Activated T-cell treated with anti-CD3 and anti-CD28 coated beads, Interleukin-2, amount 50 U/mL, for 24 hours (primary cell): ENCODE measurements around the gene CCDC88B.

Experiments
- DNase-seq: peaks from one replicate; pipeline ENCODE4 v3.0.0-alpha.2; 2020
- H3K27ac Mint-ChIP-seq: 2 replicates; pipeline ENCODE4 v1.8.0; 2020; ENCODE audit warnings: mild to moderate bottlenecking, mixed read lengths
- H3K27me3 Mint-ChIP-seq: 2 replicates; pipeline ENCODE4 v1.8.0; 2020; ENCODE audit warnings: mixed read lengths
- H3K36me3 Mint-ChIP-seq: 2 replicates; pipeline ENCODE4 v1.8.0; 2020; ENCODE audit warnings: low read depth, mixed read lengths
- H3K4me1 Mint-ChIP-seq: 2 replicates; pipeline ENCODE4 v1.8.0; 2020; ENCODE audit warnings: low read depth, mixed read lengths
- H3K4me3 Mint-ChIP-seq: 2 replicates; pipeline ENCODE4 v1.8.0; 2020; ENCODE audit warnings: mild to moderate bottlenecking, moderate library complexity, mixed read lengths
- H3K9me3 Mint-ChIP-seq: 2 replicates; pipeline ENCODE4 v1.8.0; 2020; ENCODE audit warnings: mixed read lengths

The CCDC88B gene

DNA sequence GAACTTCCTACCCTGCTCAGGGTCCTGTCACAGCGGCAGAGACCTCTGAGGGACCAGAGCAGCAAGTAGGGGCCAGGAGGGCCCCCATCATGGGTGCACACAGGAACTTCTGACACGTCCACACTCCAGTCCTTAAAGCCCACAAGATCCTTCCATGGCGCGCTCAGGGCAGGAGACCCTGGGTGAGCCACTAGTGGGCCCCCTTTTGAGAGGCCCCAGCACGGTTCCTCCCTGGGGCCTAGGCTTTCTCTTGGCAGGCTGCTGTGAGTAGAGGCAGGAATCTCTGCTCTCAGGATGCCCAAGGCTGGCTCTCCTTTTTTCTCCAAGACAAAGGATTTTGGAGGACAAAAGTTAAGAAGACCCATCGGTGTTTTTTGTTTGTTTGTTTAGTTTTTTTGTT, 41.3 kb downstream of the CCDC88B start:
- H3K27ac Mint-ChIP-seq: no peak overlapping the region
- peaks cover 9% of the 10 kb centered on the region for H3K4me1 Mint-ChIP-seq
- no peaks in the 10 kb centered on the region for H3K36me3 Mint-ChIP-seq
- DNase-seq: no peak
- no peak overlapping the region for H3K4me3 Mint-ChIP-seq
- H3K9me3 Mint-ChIP-seq: no peaks in the 10 kb centered on the region
- H3K27me3 Mint-ChIP-seq: no peaks in the 10 kb centered on the region

DNA sequence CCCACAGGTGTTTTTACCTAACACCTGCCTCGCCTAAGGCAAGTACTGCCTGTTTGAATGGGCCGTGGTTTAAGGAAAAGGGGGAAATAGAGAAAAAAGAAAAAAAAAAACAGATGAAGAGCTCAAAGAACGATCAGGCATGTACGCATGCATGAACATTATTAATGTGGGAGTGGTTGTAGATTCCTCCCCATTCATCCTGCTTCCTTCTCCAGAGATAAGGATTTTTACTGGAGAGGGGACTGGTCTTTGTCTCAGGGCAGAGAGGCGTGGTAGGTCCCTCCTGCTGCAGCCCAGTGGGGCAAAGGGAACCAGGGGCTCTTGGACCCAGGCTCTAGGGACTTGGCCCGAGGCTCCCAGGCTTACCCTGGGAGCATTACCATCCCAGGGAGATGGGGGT, 42.0 kb downstream of the CCDC88B start:
- Mint-ChIP-seq H3K4me1 (peaks cover 14% of the 10 kb centered on the region), H3K36me3 (no peaks in the 10 kb centered on the region), H3K4me3 (no peak overlapping the region), H3K9me3 (no peaks in the 10 kb centered on the region), H3K27me3 (no peaks in the 10 kb centered on the region), H3K27ac (no peak overlapping the region)
- no peak for DNase-seq

GRCh38 chr11:64382586-64382985, 42.6 kb downstream of the CCDC88B start:
- DNase-seq: no peak
- Mint-ChIP-seq H3K4me1 (peaks cover 17% of the 10 kb centered on the region), H3K4me3 (no peak overlapping the region), H3K36me3 (no peaks in the 10 kb centered on the region), H3K27ac (no peak overlapping the region), H3K9me3 (no peaks in the 10 kb centered on the region), H3K27me3 (no peaks in the 10 kb centered on the region)

DNA sequence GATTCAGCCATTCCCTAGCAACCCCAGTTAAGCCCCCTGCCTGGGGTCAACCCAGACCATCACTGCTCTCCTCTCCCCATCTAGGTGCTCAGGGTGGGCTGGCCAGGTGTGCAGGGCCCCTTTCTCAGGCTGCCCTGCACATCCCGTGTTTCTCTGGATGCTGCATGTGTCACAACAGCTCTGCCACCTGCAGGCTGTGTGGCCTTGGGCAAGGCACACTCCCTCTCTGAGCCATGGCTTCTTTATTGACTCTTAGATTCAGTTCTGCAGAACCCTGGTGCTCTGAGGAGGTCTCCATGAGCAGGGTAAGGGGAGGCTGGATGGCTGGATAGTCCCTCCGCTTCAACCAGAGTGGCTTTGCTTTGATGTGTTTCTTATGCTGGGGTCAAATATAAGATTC, 43.6 kb downstream of the CCDC88B start:
- no peak overlapping the region for H3K27ac Mint-ChIP-seq
- H3K9me3 Mint-ChIP-seq: no peaks in the 10 kb centered on the region
- no peaks in the 10 kb centered on the region for H3K36me3 Mint-ChIP-seq
- peaks cover 17% of the 10 kb centered on the region for H3K4me1 Mint-ChIP-seq
- no peak overlapping the region for H3K4me3 Mint-ChIP-seq
- no peaks in the 10 kb centered on the region for H3K27me3 Mint-ChIP-seq
- DNase-seq: no peak

GRCh38 chr11:64384028-64384737, 44.2 kb downstream of the CCDC88B start:
- no peak overlapping the region for H3K27ac Mint-ChIP-seq
- no peaks in the 10 kb centered on the region for H3K36me3 Mint-ChIP-seq

DNA sequence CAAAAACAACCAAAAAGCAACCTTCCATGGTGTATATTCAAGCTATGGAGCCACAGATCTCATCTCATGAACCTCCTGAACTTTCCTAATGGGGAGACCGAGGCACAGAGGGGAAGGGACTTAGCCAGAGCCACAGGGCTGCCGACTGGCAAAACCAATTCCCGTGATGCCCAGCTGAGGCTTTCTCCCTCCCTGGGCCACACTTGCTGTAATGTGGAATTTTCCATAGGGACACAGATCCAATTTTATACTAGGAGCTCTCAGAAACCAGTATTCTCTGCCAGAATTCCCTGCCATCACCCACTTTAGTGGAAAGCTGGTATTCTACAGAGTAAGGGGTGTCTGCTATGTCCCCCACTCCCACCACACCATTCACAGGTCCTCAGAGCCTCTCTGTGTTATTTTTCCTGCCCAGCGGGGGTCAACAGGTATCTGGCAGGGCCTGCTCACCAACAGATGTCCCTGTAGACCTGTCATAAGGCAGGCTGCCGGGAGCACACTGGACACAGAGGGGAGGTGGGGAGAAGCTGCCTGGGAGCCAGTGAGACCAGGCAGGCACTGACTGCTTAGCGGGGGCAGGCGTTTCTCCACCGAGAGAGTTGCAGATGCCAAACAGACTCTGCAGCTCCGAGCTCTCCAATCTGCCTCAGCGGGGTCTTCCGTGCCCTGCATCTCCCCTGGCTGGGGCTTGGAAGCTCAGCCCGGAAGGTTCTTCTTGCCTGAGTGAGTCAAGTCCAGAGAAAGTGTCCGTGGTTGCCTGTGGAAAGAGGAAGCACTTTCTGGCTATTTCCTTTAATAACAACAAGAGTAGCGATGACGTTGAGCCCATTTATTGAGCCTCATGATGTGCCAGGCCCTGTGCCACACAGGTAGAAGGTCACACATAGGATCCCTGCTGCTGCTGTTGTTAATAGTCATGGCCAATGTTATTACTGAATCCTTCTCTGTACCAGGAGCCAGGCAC, 45.3 kb downstream of the CCDC88B start:
- Mint-ChIP-seq H3K4me3 (no peak overlapping the region), H3K9me3 (peaks cover 4% of the 10 kb centered on the region), H3K27ac (no peak overlapping the region), H3K36me3 (no peaks in the 10 kb centered on the region), H3K27me3 (no peaks in the 10 kb centered on the region), H3K4me1 (peaks cover 22% of the 10 kb centered on the region)
- no peak for DNase-seq

More at GRCh38 chr11:64384028-64384737, 44.2 kb downstream of the CCDC88B start:
- H3K9me3 Mint-ChIP-seq: no peaks in the 10 kb centered on the region
- H3K4me3 Mint-ChIP-seq: no peak overlapping the region
- no peak for DNase-seq
- peaks cover 17% of the 10 kb centered on the region for H3K4me1 Mint-ChIP-seq
- no peaks in the 10 kb centered on the region for H3K27me3 Mint-ChIP-seq

DNA sequence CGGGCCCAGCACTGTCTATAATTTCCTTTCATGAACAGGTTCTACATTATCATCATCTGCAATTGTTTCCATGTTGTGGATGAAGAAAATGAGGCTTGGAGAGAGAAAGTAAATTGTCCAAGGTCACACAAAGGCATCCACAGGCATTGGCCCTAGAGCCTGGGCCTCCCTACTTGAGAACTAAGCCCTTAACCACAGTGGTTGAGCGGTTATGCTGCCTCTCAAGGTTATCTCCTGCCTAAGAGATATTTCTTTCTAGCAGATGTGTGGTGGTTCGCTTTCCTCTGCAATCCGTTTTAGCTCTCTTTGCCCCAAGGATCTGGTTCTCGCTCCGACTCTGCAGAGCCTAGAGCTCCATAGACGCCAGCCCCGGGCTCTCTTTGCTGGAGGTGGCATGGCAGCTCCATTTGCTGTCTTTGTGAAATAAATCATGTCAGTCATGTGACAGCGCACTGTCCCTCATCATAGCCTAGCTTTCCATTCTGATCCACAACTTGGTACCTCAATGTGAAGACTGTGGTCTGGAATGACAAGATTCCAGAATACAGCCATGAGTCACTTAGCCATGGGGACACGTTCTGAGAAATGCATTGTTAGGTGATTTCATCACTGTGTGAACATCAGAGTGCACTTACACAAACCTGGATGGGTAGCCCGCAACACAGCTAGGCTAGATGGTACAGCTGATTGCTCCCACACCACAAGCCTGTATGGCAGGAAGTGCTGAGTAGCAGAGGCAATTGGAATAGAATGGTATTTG, 46.1 kb downstream of the CCDC88B start:
- H3K36me3 Mint-ChIP-seq: no peaks in the 10 kb centered on the region
- DNase-seq: no peak
- H3K9me3 Mint-ChIP-seq: peaks cover 8% of the 10 kb centered on the region
- no peaks in the 10 kb centered on the region for H3K27me3 Mint-ChIP-seq
- no peak overlapping the region for H3K4me3 Mint-ChIP-seq
- peaks cover 29% of the 10 kb centered on the region for H3K4me1 Mint-ChIP-seq
- no peak overlapping the region for H3K27ac Mint-ChIP-seq

DNA sequence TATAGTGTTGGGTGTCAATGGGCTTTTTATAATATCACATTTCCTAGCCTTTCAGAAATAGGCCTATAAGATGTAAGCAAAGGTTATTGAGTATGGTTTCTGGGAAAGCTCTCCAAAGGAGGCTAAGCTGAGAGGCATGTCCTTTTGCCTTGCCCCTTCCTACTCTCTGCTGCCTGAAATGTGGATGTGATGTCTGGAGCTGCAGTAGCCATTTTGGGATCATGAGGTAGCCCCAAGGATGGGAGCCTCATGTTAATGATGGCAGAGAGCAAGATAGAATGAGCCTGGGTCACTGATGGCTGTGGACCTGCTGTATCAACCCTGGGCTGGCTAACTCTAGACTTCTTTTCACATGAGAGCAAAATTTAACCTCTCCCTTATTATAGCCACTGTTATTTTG, 47.9 kb downstream of the CCDC88B start:
- peaks cover 8% of the 10 kb centered on the region for H3K9me3 Mint-ChIP-seq
- H3K4me3 Mint-ChIP-seq: no peak overlapping the region
- H3K27me3 Mint-ChIP-seq: no peaks in the 10 kb centered on the region
- H3K27ac Mint-ChIP-seq: no peak overlapping the region
- DNase-seq: no peak
- H3K36me3 Mint-ChIP-seq: no peaks in the 10 kb centered on the region
- H3K4me1 Mint-ChIP-seq: peaks cover 31% of the 10 kb centered on the region

DNA sequence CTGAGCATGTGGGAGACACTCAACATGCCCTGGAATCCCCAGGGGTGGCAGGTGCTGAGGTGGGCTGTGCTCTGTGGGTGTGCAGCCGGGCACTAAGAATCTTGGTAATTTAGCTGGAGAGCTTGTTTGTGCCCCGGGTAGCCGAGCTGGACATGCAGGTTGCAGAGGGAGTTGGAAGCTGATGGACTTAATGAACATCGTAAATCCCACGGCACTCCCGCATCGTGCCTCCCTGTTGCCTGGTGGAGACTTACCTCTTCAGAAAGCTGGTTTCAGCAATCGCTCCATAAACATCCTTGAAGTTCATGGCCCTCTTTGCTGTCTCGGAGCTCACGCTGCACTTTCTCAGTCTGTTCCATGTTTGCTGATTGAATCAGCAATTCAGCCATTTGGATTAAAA, 48.9 kb downstream of the CCDC88B start:
- H3K27ac Mint-ChIP-seq: no peak overlapping the region
- H3K4me1 Mint-ChIP-seq: peaks cover 31% of the 10 kb centered on the region
- no peak for DNase-seq
- no peaks in the 10 kb centered on the region for H3K36me3 Mint-ChIP-seq
- H3K4me3 Mint-ChIP-seq: no peak overlapping the region
- no peaks in the 10 kb centered on the region for H3K27me3 Mint-ChIP-seq
- H3K9me3 Mint-ChIP-seq: peaks cover 8% of the 10 kb centered on the region

GRCh38 chr11:64389851-64390250, 49.8 kb downstream of the CCDC88B start:
- peaks cover 8% of the 10 kb centered on the region for H3K9me3 Mint-ChIP-seq
- no peak overlapping the region for H3K27ac Mint-ChIP-seq
- H3K4me3 Mint-ChIP-seq: no peak overlapping the region
- H3K27me3 Mint-ChIP-seq: no peaks in the 10 kb centered on the region
- no peaks in the 10 kb centered on the region for H3K36me3 Mint-ChIP-seq
- no peak for DNase-seq
- peaks cover 31% of the 10 kb centered on the region for H3K4me1 Mint-ChIP-seq

- Mint-ChIP-seq H3K4me1 (peaks cover 32% of the 10 kb centered on the region), H3K9me3 (peaks cover 8% of the 10 kb centered on the region), H3K27me3 (peaks cover 3% of the 10 kb centered on the region), H3K4me3 (no peak overlapping the region), H3K27ac (no peak overlapping the region), H3K36me3 (no peaks in the 10 kb centered on the region)
- no peak for DNase-seq
Measured at GRCh38 chr11:64390558-64390957, 50.6 kb downstream of the CCDC88B start.

DNA sequence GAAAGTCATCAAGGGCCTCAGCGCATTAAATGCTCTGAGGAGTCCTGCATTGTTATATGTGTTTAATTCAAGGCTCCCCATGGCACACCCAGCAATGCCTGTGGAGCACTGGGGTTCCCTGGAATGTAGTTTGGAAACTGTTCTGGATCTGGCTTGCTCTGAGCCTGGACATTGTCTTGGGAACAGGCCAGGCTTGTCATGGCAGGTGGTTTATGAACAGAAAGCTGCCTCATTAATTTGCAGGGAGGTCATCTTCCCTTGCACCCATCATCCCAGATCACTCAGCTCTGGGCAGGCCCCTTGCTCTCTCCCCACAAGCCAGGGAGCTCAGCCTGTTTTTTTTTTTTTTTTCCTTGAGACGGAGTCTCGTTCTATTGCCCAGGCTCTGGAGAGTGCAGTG, 51.8 kb downstream of the CCDC88B start:
- Mint-ChIP-seq H3K4me3 (no peak overlapping the region), H3K9me3 (peaks cover 8% of the 10 kb centered on the region), H3K36me3 (no peaks in the 10 kb centered on the region), H3K27me3 (peaks cover 3% of the 10 kb centered on the region), H3K27ac (no peak overlapping the region), H3K4me1 (peaks cover 29% of the 10 kb centered on the region)
- no peak for DNase-seq

DNA sequence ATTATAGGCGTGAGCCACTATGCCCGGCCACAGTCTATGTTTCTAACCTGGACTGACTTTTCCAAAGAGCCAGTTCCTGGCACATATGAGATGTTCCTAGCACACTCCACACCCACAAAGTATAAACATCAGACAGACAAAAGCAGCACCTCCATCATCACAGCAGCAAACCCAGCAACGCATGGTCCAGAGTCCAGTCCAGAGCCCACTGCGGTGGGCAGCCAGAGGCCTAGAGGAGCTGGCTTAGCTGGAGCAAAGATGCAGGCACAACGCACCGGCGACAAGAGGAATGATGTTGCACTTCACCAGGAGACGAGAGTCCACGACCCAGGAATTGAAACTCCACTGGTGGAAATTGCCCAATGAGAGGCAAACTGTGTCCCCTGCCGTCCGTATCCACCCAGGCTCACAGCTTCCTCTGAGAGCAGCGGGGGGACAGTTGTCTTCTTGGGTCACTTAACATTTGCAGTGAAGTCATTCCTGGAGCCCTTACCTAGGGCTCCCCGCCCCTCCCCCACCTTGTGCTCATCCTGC, 55.6 kb downstream of the CCDC88B start:
- Mint-ChIP-seq H3K36me3 (no peaks in the 10 kb centered on the region), H3K9me3 (peaks cover 1% of the 10 kb centered on the region), H3K27ac (no peak overlapping the region), H3K4me3 (no peak overlapping the region), H3K4me1 (peaks cover 16% of the 10 kb centered on the region), H3K27me3 (peaks cover 3% of the 10 kb centered on the region)
- no peak for DNase-seq

GRCh38 chr11:64396079-64396591, 56.1 kb downstream of the CCDC88B start:
- H3K4me3 Mint-ChIP-seq: no peak overlapping the region
- H3K27ac Mint-ChIP-seq: no peak overlapping the region
- peaks cover 3% of the 10 kb centered on the region for H3K27me3 Mint-ChIP-seq
- no peaks in the 10 kb centered on the region for H3K36me3 Mint-ChIP-seq
- no peak for DNase-seq
- H3K4me1 Mint-ChIP-seq: peaks cover 12% of the 10 kb centered on the region
- H3K9me3 Mint-ChIP-seq: no peaks in the 10 kb centered on the region
